ENCODE data around the gene C1orf198.

The C1orf198 gene

GRCh38 chr1:230900984-230901383 lies 32.7 kb upstream of the C1orf198 start:
- no peak overlapping the region for H3K4me3 ChIP-seq (ENCODE audit: control insufficient read depth, low read depth, low read length)
- no peak for TF ChIP-seq CTCF (conservative IDR thresholded peaks at IDR 0.05; ENCODE audit: control insufficient read depth, insufficient read depth, low read depth, low read length)
- no peak for DNase-seq (ENCODE audit: low read depth)

GRCh38 chr1:230899841-230900251 lies 31.5 kb upstream of the C1orf198 start:
- peak; percentile 37 for DNase-seq (ENCODE audit: low read depth)
- no peak for TF ChIP-seq CTCF (conservative IDR thresholded peaks at IDR 0.05; ENCODE audit: control insufficient read depth, insufficient read depth, low read depth, low read length)
- no peak overlapping the region for H3K4me3 ChIP-seq (ENCODE audit: control insufficient read depth, low read depth, low read length)

- TF ChIP-seq CTCF (conservative IDR thresholded peaks at IDR 0.05; ENCODE audit: control insufficient read depth, insufficient read depth, low read depth, low read length) = no peak
- H3K4me3 ChIP-seq (ENCODE audit: control insufficient read depth, low read depth, low read length) = no peak overlapping the region
These were observed 30.4 kb upstream of the C1orf198 start for GRCh38 chr1:230898748-230899147.

GRCh38 chr1:230898144-230898543 lies 29.8 kb upstream of the C1orf198 start:
- no peak for DNase-seq (ENCODE audit: low read depth)
- H3K4me3 ChIP-seq (ENCODE audit: control insufficient read depth, low read depth, low read length) = no peak overlapping the region
- no peak for TF ChIP-seq CTCF (conservative IDR thresholded peaks at IDR 0.05; ENCODE audit: control insufficient read depth, insufficient read depth, low read depth, low read length)

More at GRCh38 chr1:230898748-230899147, 30.4 kb upstream of the C1orf198 start:
- DNase-seq (ENCODE audit: low read depth) = no peak

- no peak overlapping the region for H3K4me3 ChIP-seq (ENCODE audit: control insufficient read depth, low read depth, low read length)
- TF ChIP-seq CTCF (conservative IDR thresholded peaks at IDR 0.05; ENCODE audit: control insufficient read depth, insufficient read depth, low read depth, low read length) = no peak
- no peak for DNase-seq (ENCODE audit: low read depth)
These were observed 28.5 kb upstream of the C1orf198 start for GRCh38 chr1:230896779-230897178.

GRCh38 chr1:230895452-230895851 lies 27.1 kb upstream of the C1orf198 start:
- no peak for TF ChIP-seq CTCF (conservative IDR thresholded peaks at IDR 0.05; ENCODE audit: control insufficient read depth, insufficient read depth, low read depth, low read length)
- no peak for DNase-seq (ENCODE audit: low read depth)
- H3K4me3 ChIP-seq (ENCODE audit: control insufficient read depth, low read depth, low read length) = no peak overlapping the region

GRCh38 chr1:230894664-230895063 lies 26.3 kb upstream of the C1orf198 start:
- H3K4me3 ChIP-seq (ENCODE audit: control insufficient read depth, low read depth, low read length) = no peak overlapping the region

More at GRCh38 chr1:230894664-230895063, 26.3 kb upstream of the C1orf198 start:
- DNase-seq (ENCODE audit: low read depth) = no peak
- TF ChIP-seq CTCF (conservative IDR thresholded peaks at IDR 0.05; ENCODE audit: control insufficient read depth, insufficient read depth, low read depth, low read length) = no peak
